ENCODE measurements around the gene C3orf18. TPM values are rescaled to one million over a fixed set of nuclear protein-coding genes. Genes with fewer than 3 reads are reported as not detected.

The C3orf18 gene
- total and polyA plus RNA-seq, 2 donors from 2014 or later, result 6.2 to 14.9 TPM

DNA sequence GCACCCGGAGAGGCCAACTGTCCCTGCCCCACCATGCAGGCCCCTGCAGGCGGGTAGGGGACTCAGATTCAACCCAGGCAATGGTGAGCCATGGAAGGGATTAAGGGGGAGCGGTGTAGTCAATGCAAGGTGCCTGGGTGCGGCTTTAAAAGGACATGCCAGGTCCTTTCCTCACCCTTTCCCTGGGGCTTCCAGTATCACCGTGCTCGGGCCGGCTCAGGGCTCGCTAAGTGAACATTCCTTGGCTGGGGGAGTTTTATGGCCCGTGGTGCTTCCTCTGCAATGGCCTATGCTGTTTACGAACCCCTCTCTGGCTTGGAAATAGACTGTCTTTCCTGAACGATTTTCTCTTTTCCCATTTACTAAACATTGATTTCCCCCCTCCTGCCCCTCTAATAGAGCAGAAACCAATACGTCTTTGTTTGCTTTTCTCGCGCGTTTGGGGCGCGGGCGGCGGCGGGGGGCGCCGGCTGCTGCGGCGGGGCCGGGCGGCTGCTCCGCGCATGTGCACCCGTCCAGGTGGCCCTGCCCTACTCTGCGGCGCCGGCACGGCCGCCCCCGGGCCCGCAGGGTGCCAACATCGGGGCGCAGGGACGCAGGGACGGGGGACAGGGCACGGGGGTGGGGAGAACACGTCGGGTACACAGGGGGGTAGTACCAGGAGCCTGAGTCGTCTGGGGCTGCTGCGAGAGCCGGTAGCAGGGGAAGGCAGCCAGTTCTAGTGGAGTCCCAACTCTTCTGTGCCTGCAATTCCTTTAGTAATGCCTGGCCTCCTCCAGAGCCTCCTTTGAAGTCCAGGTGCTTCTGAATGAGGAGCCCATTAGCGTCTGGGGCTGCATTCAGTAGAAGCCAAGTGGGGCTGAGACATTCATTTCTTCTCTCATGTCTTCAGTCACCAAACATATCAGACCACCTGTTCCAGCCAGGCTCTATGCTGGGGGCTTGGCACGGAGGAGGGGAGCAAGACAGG is 37.3 kb downstream of the C3orf18 start:
- Histone ChIP-seq H3K27ac (ENCODE audit: low read depth in 2 of 2, low read length in 2 of 2) (no peak overlapping the region), H3K9me3 (ENCODE audit: control insufficient read depth in 2 of 3, insufficient read depth in 1 of 3, low read length in 3 of 3) (no peaks in the 10 kb centered on the region), H3K36me3 (ENCODE audit: control insufficient read depth in 2 of 3, insufficient read depth in 3 of 3, low read length in 3 of 3) (no peaks in the 10 kb centered on the region), H3K27me3 (ENCODE audit: control insufficient read depth, insufficient read depth, low read length) (no peaks in the 10 kb centered on the region), H3K9ac (ENCODE audit: low read length in 3 of 3) (no peak overlapping the region), H3K4me3 (ENCODE audit: low read length in 3 of 3) (no peak overlapping the region), H3K4me1 (ENCODE audit: control insufficient read depth in 2 of 3, insufficient read depth in 2 of 3, low read depth in 1 of 3, low read length in 3 of 3) (peaks cover 0 to 7% (median 0%) of the 10 kb centered on the region in 3 donors)
- FAIRE-seq (no peak), DNase-seq (peak in 3 of 5 donors; percentile 39 to 72 (median 63))
- intact Hi-C loops (cut with DNase I), result no loop called here
- TF ChIP-seq CTCF (IDR thresholded peaks at IDR 0.05; ENCODE audit: borderline replicate concordance, extremely low read depth, insufficient read depth), result no peak

- H3K27ac ChIP-seq (ENCODE audit: low read depth in 2 of 2, low read length in 2 of 2), result no peak overlapping the region
- H3K4me1 ChIP-seq (ENCODE audit: control insufficient read depth in 2 of 3, insufficient read depth in 2 of 3, low read depth in 1 of 3, low read length in 3 of 3), result no peaks in the 10 kb centered on the region
- no peak for TF ChIP-seq CTCF (IDR thresholded peaks at IDR 0.05; ENCODE audit: borderline replicate concordance, extremely low read depth, insufficient read depth)
- no peaks in the 10 kb centered on the region for H3K9me3 ChIP-seq (ENCODE audit: control insufficient read depth in 2 of 3, insufficient read depth in 1 of 3, low read length in 3 of 3)
- H3K36me3 ChIP-seq (ENCODE audit: control insufficient read depth in 2 of 3, insufficient read depth in 3 of 3, low read length in 3 of 3), result no peaks in the 10 kb centered on the region
- H3K9ac ChIP-seq (ENCODE audit: low read length in 3 of 3), result no peak overlapping the region
- intact Hi-C loops (cut with DNase I), result no loop called here
- H3K4me3 ChIP-seq (ENCODE audit: low read length in 3 of 3), result no peak overlapping the region
- H3K27me3 ChIP-seq (ENCODE audit: control insufficient read depth, insufficient read depth, low read length), result no peaks in the 10 kb centered on the region
- FAIRE-seq, result no peak
- peak; percentile 70 to 85 (median 76) for DNase-seq
These were observed 41.6 kb downstream of the C3orf18 start for GRCh38 chr3:50525987-50526386.

DNA sequence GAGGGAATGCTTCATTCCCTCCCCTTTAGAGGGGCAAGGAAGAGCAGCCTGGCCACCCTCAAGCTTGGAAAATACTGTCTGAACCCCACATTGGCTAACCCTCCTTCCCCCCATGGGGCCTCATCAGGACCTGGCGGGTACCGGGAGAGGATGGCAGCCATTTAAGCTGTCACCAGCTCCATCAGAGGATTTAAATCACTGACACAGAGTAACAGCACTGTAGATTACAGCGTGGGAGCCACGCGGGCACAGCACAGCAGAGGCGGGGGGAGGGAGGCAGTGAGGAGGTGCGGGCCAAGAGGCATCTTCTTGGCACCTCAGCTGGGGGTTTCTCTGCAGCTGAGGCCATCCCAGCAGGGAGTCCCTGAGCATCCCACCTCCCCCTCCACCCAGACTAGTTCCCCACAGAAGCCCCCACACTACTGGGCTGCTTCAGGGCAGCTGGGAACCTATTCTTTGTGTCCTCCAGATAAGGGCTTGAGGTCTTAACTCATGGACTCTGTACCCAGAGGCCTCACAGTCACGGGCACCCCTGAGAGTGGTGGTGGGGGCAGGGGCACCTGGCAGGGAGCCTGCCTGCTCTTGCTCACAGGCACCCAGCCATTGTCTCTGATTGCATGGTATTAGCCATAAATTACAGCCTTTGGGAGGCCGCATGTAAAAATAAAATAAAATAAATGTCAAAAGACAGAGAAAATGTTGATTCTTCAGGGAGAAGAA is 42.2 kb downstream of the C3orf18 start:
- no peak for DNase-seq
- H3K4me1 ChIP-seq (ENCODE audit: control insufficient read depth in 2 of 3, insufficient read depth in 2 of 3, low read depth in 1 of 3, low read length in 3 of 3), result no peaks in the 10 kb centered on the region
- intact Hi-C loops (cut with DNase I), result no loop called here
- H3K9ac ChIP-seq (ENCODE audit: low read length in 3 of 3), result no peak overlapping the region
- H3K9me3 ChIP-seq (ENCODE audit: control insufficient read depth in 2 of 3, insufficient read depth in 1 of 3, low read length in 3 of 3), result no peaks in the 10 kb centered on the region
- H3K27me3 ChIP-seq (ENCODE audit: control insufficient read depth, insufficient read depth, low read length), result no peaks in the 10 kb centered on the region
- FAIRE-seq, result no peak
- no peak overlapping the region for H3K4me3 ChIP-seq (ENCODE audit: low read length in 3 of 3)
- H3K27ac ChIP-seq (ENCODE audit: low read depth in 2 of 2, low read length in 2 of 2), result no peak overlapping the region
- no peak for TF ChIP-seq CTCF (IDR thresholded peaks at IDR 0.05; ENCODE audit: borderline replicate concordance, extremely low read depth, insufficient read depth)
- H3K36me3 ChIP-seq (ENCODE audit: control insufficient read depth in 2 of 3, insufficient read depth in 3 of 3, low read length in 3 of 3), result no peaks in the 10 kb centered on the region

All from kidney (tissue), 14 donors.